RWPE2 (cell line): ENCODE measurements around the gene KAZN.
"Not testable (repeated sequence)": the region's sequence is repeated elsewhere in the genome, so short reads cannot be mapped to it uniquely, and the experiment has no call there.

ENCODE experiments used
- ATAC-seq: fragments of 200-7000 bp; cut with Tn5 transposase; 3 replicates; pipeline ENCODE4 v1.9.1; 2021; ENCODE audit warnings: low read depth
- DNase-seq: peaks from one replicate; pipeline ENCODE4 v3.0.0-alpha.2; 2020; ENCODE audit warnings: low spot score
- H3K27ac ChIP-seq: fragments of 450-650 bp; 2 replicates; pipeline ENCODE4 v1.5.1; 2017; ENCODE audit warnings: mild to moderate bottlenecking; ENCODE audit not compliant: poor library complexity, severe bottlenecking
- H3K27me3 ChIP-seq: fragments of 250-450 bp; sonication (Bioruptor Pico); 2 replicates; pipeline ENCODE4 v1.5.1; 2021; ENCODE audit warnings: mild to moderate bottlenecking, moderate library complexity; ENCODE audit not compliant: insufficient read depth, poor library complexity, severe bottlenecking
- H3K36me3 ChIP-seq: fragments of 250-450 bp; sonication (Bioruptor Pico); 2 replicates; pipeline ENCODE4 v1.5.1; 2020; ENCODE audit warnings: low read depth, mild to moderate bottlenecking, moderate library complexity
- H3K4me1 ChIP-seq: fragments of 250-450 bp; sonication (Bioruptor Pico); 2 replicates; pipeline ENCODE4 v1.5.1; 2021; ENCODE audit warnings: mild to moderate bottlenecking, moderate library complexity; ENCODE audit not compliant: insufficient read depth, poor library complexity, severe bottlenecking
- H3K4me3 ChIP-seq: fragments of 250-450 bp; sonication (Bioruptor Pico); 2 replicates; pipeline ENCODE4 v1.5.1; 2021; ENCODE audit warnings: mild to moderate bottlenecking, moderate library complexity; ENCODE audit not compliant: severe bottlenecking
- H3K9me3 ChIP-seq: fragments of 250-450 bp; sonication (Bioruptor Pico); 2 replicates; pipeline ENCODE4 v1.5.1; 2021; ENCODE audit warnings: mild to moderate bottlenecking, moderate library complexity; ENCODE audit not compliant: severe bottlenecking
- TF ChIP-seq, protein P1 (sequence below): fragments of 450-650 bp; IDR thresholded peaks from one replicate; pipeline ENCODE4 v1.5.1; 2017; ENCODE audit warnings: mild to moderate bottlenecking, moderate library complexity; ENCODE audit not compliant: poor library complexity, severe bottlenecking

Gene KAZN

DNA sequence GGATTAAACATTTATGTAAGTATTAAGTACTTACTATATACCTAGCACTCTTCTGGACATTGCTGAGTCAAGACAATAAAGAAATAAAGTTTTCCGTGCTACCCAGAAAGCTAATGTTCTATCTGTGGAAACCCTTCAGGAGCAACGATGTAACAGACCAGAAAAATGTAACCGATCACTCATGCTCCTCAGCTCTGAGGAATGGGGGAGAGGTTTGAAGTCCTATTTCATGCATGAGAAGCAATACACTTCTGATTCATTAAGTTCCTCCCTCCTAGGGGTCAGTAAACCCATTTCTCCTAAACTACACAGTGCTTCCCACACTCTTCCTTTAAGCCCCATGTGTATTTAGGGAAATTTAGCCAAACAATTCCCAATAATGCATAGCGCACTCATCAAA is 25.6 kb upstream of the KAZN start:
- TF ChIP-seq, protein P1, sequence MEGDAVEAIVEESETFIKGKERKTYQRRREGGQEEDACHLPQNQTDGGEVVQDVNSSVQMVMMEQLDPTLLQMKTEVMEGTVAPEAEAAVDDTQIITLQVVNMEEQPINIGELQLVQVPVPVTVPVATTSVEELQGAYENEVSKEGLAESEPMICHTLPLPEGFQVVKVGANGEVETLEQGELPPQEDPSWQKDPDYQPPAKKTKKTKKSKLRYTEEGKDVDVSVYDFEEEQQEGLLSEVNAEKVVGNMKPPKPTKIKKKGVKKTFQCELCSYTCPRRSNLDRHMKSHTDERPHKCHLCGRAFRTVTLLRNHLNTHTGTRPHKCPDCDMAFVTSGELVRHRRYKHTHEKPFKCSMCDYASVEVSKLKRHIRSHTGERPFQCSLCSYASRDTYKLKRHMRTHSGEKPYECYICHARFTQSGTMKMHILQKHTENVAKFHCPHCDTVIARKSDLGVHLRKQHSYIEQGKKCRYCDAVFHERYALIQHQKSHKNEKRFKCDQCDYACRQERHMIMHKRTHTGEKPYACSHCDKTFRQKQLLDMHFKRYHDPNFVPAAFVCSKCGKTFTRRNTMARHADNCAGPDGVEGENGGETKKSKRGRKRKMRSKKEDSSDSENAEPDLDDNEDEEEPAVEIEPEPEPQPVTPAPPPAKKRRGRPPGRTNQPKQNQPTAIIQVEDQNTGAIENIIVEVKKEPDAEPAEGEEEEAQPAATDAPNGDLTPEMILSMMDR = no peak
- no peaks in the 10 kb centered on the region for H3K4me1 ChIP-seq
- no peak overlapping the region for H3K27ac ChIP-seq
- no peak overlapping the region for H3K4me3 ChIP-seq
- DNase-seq = no peak
- H3K27me3 ChIP-seq = no peaks in the 10 kb centered on the region
- no peak for ATAC-seq
- H3K9me3 ChIP-seq = no peaks in the 10 kb centered on the region
- no peaks in the 10 kb centered on the region for H3K36me3 ChIP-seq

DNA sequence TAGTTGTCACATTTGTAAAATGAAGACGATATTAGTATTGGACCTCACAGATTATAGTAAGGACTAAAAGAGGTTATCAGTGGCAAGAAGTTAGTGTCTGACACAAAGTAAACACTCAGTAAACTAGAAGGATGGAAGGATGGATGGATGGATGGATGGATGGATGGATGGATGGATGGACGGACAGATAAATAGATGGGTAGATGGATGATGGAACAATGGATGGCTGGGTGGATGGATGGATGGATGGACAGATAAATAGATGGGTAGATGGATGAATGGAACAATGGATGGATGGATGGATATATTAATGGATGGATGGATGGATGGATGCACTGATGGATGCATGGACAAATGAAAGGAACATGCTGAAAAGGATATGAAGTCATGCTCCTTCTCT is 22.3 kb upstream of the KAZN start:
- Histone ChIP-seq H3K9me3 (no peaks in the 10 kb centered on the region), H3K4me3 (no peak overlapping the region), H3K36me3 (no peaks in the 10 kb centered on the region), H3K27me3 (no peaks in the 10 kb centered on the region), H3K4me1 (no peaks in the 10 kb centered on the region), H3K27ac (no peak overlapping the region)
- DNase-seq (no peak), ATAC-seq (no peak)
- TF ChIP-seq, protein P1 = no peak

DNA sequence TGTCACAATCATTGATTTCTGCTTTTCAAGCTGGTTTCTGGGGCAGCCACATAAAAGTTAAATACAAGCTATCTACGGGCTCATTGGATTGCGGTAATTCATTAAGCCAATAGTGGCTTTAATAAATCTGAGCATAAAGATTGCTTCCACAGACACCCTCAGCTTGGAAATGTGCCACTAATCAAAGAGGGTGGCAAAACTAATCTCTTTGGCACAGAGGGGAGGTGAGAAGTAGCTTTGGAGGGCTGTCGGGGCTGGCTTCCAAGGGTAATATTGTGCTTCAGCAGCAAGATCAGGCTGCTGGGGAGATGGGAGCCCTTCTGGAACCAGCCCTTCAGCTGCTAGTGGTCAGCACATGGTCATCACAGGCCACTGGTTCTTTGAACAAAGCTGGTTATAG is 21.2 kb upstream of the KAZN start:
- H3K36me3 ChIP-seq = no peaks in the 10 kb centered on the region
- no peak overlapping the region for H3K27ac ChIP-seq
- H3K9me3 ChIP-seq = no peaks in the 10 kb centered on the region
- H3K4me3 ChIP-seq = no peak overlapping the region
- no peak for DNase-seq
- no peaks in the 10 kb centered on the region for H3K4me1 ChIP-seq
- H3K27me3 ChIP-seq = no peaks in the 10 kb centered on the region
- no peak for ATAC-seq
- TF ChIP-seq, protein P1 = no peak

DNA sequence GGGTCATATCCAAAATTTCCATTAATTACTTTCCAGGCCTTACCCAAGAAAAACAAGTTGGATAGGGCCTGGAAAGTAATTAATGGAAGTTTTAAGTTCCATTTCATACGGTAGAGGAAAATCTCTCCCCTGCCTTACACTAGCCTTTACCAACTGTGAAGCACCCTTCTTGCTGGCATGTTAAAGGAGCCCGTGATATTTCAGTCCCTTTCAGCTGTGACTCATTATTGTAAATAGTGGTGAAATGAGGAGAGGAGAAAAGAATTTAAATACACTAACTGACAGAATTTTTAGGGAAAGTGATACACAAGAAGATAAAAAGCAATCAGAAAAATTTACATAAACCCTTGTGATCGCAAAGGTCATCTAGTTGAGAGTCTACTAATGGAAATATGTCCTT is 20.3 kb upstream of the KAZN start:
- H3K4me3 ChIP-seq = no peak overlapping the region
- H3K27ac ChIP-seq = no peak overlapping the region
- DNase-seq (no peak), ATAC-seq (peak; percentile 66; the same call in 2 of the 3 replicates)
- no peaks in the 10 kb centered on the region for H3K27me3 ChIP-seq
- no peaks in the 10 kb centered on the region for H3K9me3 ChIP-seq
- H3K4me1 ChIP-seq = no peaks in the 10 kb centered on the region
- TF ChIP-seq, protein P1 = no peak
- no peaks in the 10 kb centered on the region for H3K36me3 ChIP-seq

DNA sequence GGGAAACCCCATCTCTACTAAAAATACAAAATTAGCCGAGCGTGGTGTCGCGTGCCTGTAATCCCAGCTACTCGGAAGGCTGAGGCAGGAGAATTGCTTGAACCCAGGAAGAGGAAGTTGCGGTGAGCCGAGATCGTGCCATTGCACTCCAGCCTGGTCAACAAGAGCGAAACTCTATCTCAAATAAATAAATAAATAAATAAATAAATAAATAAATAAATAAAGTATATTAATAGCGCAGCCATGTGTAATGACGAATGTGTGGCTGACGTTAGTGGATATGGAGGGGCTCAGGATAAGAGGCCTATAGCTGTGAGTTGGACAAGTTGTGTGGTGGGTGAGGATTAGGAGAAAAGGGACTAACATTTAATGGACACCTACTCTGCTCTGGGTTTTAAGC is 18.2 kb upstream of the KAZN start:
- H3K4me3 ChIP-seq, ATAC-seq, DNase-seq, H3K27ac ChIP-seq, H3K4me1 ChIP-seq, H3K9me3 ChIP-seq, H3K36me3 ChIP-seq, H3K27me3 ChIP-seq: not testable (repeated sequence)
